ENCODE results near the gene PDE4A.
"Not testable (repeated sequence)": the region's sequence is repeated elsewhere in the genome, so short reads cannot be mapped to it uniquely, and the experiment has no call there.

PDE4A gene

GRCh38 chr19:10431254-10431942 is 11.1 kb downstream of the PDE4A start:
- H3K4me3 Mint-ChIP-seq = peak overlapping the region; percentile 83
- H3K27me3 Mint-ChIP-seq = peaks cover 22% of the 10 kb centered on the region
- H3K9me3 Mint-ChIP-seq = no peaks in the 10 kb centered on the region
- peak overlapping the region; percentile 92 for H3K27ac Mint-ChIP-seq
- peaks cover 78% of the 10 kb centered on the region for H3K4me1 Mint-ChIP-seq (ENCODE audit: low read depth)
- peaks cover 9% of the 10 kb centered on the region for H3K36me3 Mint-ChIP-seq (ENCODE audit: low read depth)

GRCh38 chr19:10431943-10432735 is 11.8 kb downstream of the PDE4A start:
- H3K9me3 Mint-ChIP-seq = no peaks in the 10 kb centered on the region
- H3K4me1 Mint-ChIP-seq (ENCODE audit: low read depth) = peaks cover 70% of the 10 kb centered on the region
- peak overlapping the region; percentile 83 for H3K4me3 Mint-ChIP-seq
- H3K27me3 Mint-ChIP-seq = peaks cover 22% of the 10 kb centered on the region
- peak overlapping the region; percentile 92 for H3K27ac Mint-ChIP-seq
- peaks cover 9% of the 10 kb centered on the region for H3K36me3 Mint-ChIP-seq (ENCODE audit: low read depth)

DNA sequence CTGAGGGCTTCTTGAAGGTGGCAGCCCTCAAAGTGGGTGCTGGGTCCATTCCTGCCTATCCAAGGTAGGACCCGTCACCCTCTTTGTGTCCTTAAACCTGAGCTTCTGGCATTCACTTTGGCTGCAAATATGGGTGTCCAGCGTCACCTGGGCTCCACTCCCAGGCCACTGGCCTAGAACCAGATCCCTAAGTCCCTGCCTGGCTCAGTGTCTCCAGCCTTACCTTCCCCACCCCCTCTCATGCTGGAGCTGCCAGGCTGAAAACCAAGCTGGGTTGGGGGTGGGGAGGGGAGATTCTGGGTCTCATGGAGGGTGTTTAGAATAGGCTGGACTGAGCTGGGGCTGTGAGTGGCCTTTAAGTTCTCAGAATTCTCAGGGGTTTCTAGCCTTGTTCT is 12.4 kb downstream of the PDE4A start:
- H3K27me3 Mint-ChIP-seq = peaks cover 22% of the 10 kb centered on the region
- no peaks in the 10 kb centered on the region for H3K9me3 Mint-ChIP-seq
- H3K4me3 Mint-ChIP-seq = peak overlapping the region; percentile 70
- no peak overlapping the region for H3K27ac Mint-ChIP-seq
- H3K4me1 Mint-ChIP-seq (ENCODE audit: low read depth) = peaks cover 64% of the 10 kb centered on the region
- H3K36me3 Mint-ChIP-seq (ENCODE audit: low read depth) = peaks cover 9% of the 10 kb centered on the region

- Mint-ChIP-seq H3K27me3 (peaks cover 22% of the 10 kb centered on the region), H3K4me1 (ENCODE audit: low read depth) (peaks cover 60% of the 10 kb centered on the region), H3K27ac (peak overlapping the region; percentile 89), H3K9me3 (no peaks in the 10 kb centered on the region), H3K36me3 (ENCODE audit: low read depth) (peaks cover 9% of the 10 kb centered on the region), H3K4me3 (peak overlapping the region; percentile 70)
Observed at GRCh38 chr19:10433131-10433536, 12.8 kb downstream of the PDE4A start.

DNA sequence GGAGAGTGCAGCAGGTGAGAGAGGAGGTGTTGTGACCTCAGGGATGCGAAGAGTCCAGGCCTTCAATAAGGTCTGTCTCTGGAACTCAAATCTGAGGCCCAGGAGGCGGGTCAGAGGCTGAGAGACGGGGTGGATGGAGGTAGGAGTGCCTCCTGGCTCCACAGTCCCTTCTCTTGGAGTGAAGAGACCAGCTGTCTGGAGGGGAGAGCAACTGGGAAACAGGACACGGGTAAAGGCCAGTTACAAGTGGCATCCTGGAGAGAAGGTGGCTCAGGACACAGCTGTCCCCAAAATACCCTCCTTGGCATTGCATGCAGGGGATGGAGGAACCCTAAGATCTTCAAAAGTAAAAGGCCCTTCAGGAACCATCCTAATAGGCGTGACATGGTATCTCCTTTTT is 19.2 kb downstream of the PDE4A start:
- no peak overlapping the region for H3K4me3 Mint-ChIP-seq
- H3K27me3 Mint-ChIP-seq = no peaks in the 10 kb centered on the region
- no peak overlapping the region for H3K27ac Mint-ChIP-seq
- no peaks in the 10 kb centered on the region for H3K36me3 Mint-ChIP-seq (ENCODE audit: low read depth)
- no peaks in the 10 kb centered on the region for H3K9me3 Mint-ChIP-seq
- H3K4me1 Mint-ChIP-seq (ENCODE audit: low read depth) = peaks cover 7% of the 10 kb centered on the region

- Mint-ChIP-seq H3K4me1 (ENCODE audit: low read depth) (no peaks in the 10 kb centered on the region), H3K36me3 (ENCODE audit: low read depth) (no peaks in the 10 kb centered on the region), H3K4me3 (no peak overlapping the region), H3K27me3 (no peaks in the 10 kb centered on the region), H3K27ac (no peak overlapping the region), H3K9me3 (no peaks in the 10 kb centered on the region)
Observed at GRCh38 chr19:10442698-10443097, 22.4 kb downstream of the PDE4A start.

- H3K4me1 Mint-ChIP-seq (ENCODE audit: low read depth) = peaks cover 3% of the 10 kb centered on the region
- H3K27ac Mint-ChIP-seq = no peak overlapping the region
- H3K9me3 Mint-ChIP-seq = no peaks in the 10 kb centered on the region
- no peak overlapping the region for H3K4me3 Mint-ChIP-seq
- peaks cover 4% of the 10 kb centered on the region for H3K36me3 Mint-ChIP-seq (ENCODE audit: low read depth)
- peaks cover 3% of the 10 kb centered on the region for H3K27me3 Mint-ChIP-seq
Observed at GRCh38 chr19:10449037-10449436, 28.7 kb downstream of the PDE4A start.

- peaks cover 4% of the 10 kb centered on the region for H3K36me3 Mint-ChIP-seq (ENCODE audit: low read depth)
- H3K27me3 Mint-ChIP-seq = peaks cover 3% of the 10 kb centered on the region
Observed at GRCh38 chr19:10450191-10450852, 30.0 kb downstream of the PDE4A start.

GRCh38 chr19:10450853-10451609 is 30.7 kb downstream of the PDE4A start:
- H3K27ac Mint-ChIP-seq = no peak overlapping the region
- H3K4me3 Mint-ChIP-seq = no peak overlapping the region
- H3K9me3 Mint-ChIP-seq = no peaks in the 10 kb centered on the region
- H3K4me1 Mint-ChIP-seq (ENCODE audit: low read depth) = peaks cover 3% of the 10 kb centered on the region
- H3K27me3 Mint-ChIP-seq = peaks cover 3% of the 10 kb centered on the region
- H3K36me3 Mint-ChIP-seq (ENCODE audit: low read depth) = peaks cover 4% of the 10 kb centered on the region

More at GRCh38 chr19:10450191-10450852, 30.0 kb downstream of the PDE4A start:
- H3K4me1 Mint-ChIP-seq (ENCODE audit: low read depth) = peaks cover 3% of the 10 kb centered on the region
- no peaks in the 10 kb centered on the region for H3K9me3 Mint-ChIP-seq
- H3K27ac Mint-ChIP-seq = peak overlapping the region; percentile 1
- no peak overlapping the region for H3K4me3 Mint-ChIP-seq

DNA sequence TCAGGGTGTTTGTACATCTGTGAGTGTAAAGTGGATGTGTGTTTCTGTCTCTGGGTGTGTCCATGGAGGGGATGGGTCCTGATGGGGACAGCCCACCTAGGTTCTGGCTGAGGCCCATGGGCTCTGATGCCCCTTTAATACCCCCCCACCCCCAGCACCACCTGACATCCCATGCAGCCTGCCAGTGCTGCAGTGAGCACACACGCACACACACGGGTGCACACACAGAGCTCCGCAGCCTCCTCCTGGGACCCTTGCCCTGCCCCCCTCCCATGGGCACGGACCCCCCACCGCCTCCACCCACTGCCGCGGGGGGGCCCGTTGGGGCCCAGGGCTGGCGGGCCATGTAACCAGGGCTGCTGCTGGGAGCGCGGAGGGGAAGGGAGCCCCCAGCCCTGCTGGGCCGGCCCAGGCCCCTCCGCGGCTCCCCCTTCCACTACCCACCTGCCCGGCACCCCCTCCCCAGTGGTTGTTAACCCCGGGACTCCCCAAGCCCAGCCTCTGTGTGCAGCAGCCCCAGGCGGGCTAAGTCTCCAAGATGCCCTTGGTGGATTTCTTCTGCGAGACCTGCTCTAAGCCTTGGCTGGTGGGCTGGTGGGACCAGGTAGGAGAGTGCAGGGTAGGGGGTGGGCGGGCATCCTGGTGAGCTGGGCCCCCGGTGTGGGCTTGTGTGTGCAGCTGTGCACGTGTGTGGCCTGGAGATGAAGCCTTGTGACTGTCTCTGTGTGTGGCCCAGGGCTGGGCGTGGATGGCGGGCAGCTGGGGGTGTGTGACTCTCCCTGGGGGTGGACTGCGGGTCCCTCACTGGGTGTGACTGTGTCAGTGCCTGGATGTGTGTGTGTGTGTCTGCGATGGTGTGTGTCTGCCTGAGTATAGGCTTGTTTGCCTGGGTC is 32.6 kb downstream of the PDE4A start:
- Mint-ChIP-seq H3K27me3 (peaks cover 3% of the 10 kb centered on the region), H3K4me3 (no peak overlapping the region), H3K27ac (no peak overlapping the region), H3K4me1 (ENCODE audit: low read depth) (peaks cover 3% of the 10 kb centered on the region), H3K9me3 (no peaks in the 10 kb centered on the region), H3K36me3 (ENCODE audit: low read depth) (peaks cover 4% of the 10 kb centered on the region)

DNA sequence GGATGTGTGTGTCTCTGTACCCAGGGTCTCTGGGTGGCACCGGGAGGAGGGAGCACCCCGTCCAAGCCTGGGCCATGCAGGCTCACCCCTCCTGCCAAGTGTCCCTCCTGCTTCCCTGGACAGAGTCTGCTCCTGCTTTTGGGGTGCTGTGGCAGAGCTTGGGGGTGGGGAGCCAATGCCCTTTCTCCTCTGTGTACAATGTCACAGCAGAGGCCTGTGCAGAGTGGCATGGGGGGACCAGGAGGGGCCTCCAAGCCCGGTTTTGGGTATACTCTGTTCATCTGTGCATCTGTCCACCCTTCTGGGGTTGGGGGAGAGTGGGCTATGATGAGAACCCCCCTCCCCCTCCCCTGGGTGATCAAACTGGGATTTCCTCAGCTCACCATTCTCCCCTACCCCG is 33.5 kb downstream of the PDE4A start:
- Mint-ChIP-seq H3K27ac (no peak overlapping the region), H3K27me3 (peaks cover 3% of the 10 kb centered on the region), H3K36me3 (ENCODE audit: low read depth) (peaks cover 4% of the 10 kb centered on the region), H3K4me1 (ENCODE audit: low read depth) (peaks cover 3% of the 10 kb centered on the region), H3K4me3 (no peak overlapping the region), H3K9me3 (no peaks in the 10 kb centered on the region)

DNA sequence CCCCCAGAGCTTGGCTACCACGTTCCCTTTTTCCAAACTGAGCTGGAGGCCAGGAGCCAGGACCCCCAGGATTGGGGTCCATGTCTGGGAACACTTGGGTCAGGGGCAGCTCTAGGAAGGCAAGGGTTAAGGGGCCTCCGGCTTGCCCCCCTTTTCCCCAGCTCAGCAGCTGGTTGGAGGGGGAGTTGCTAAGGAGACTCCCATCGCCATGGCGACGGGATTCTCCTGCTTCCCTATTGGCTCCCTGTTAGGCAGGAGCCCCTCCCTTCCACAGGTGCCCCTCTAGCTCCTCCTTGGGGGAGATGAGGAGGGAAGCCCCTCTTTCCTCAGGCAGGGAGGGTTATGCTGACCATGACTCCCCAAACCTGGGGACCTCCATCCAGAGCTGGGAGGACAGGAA is 33.9 kb downstream of the PDE4A start:
- H3K4me3 Mint-ChIP-seq = no peak overlapping the region
- no peaks in the 10 kb centered on the region for H3K9me3 Mint-ChIP-seq
- H3K36me3 Mint-ChIP-seq (ENCODE audit: low read depth) = peaks cover 4% of the 10 kb centered on the region
- no peak overlapping the region for H3K27ac Mint-ChIP-seq
- peaks cover 3% of the 10 kb centered on the region for H3K4me1 Mint-ChIP-seq (ENCODE audit: low read depth)
- H3K27me3 Mint-ChIP-seq = peaks cover 3% of the 10 kb centered on the region

GRCh38 chr19:10458733-10459132 is 38.4 kb downstream of the PDE4A start:
- H3K36me3 Mint-ChIP-seq (ENCODE audit: low read depth); H3K4me1 Mint-ChIP-seq (ENCODE audit: low read depth); H3K27ac Mint-ChIP-seq; H3K4me3 Mint-ChIP-seq; H3K27me3 Mint-ChIP-seq; H3K9me3 Mint-ChIP-seq: not testable (repeated sequence)

- Mint-ChIP-seq H3K4me3 (no peak overlapping the region), H3K9me3 (no peaks in the 10 kb centered on the region), H3K36me3 (ENCODE audit: low read depth) (peaks cover 5% of the 10 kb centered on the region), H3K27me3 (no peaks in the 10 kb centered on the region), H3K4me1 (ENCODE audit: low read depth) (peaks cover 4% of the 10 kb centered on the region), H3K27ac (no peak overlapping the region)
Observed at GRCh38 chr19:10460714-10461046, 40.3 kb downstream of the PDE4A start.

Measured in stimulated activated naive CD8-positive, alpha-beta T cell treated with anti-CD3 and anti-CD28 coated beads, Interleukin-15, Interleukin-2, amounts not matched to agents 100 ng/mL and 50 ng/mL, for 24 hours (primary cell).